Measurements from ENCODE around the gene AP2A2. TPM values are rescaled to one million over a fixed set of nuclear protein-coding genes. Genes with fewer than 3 reads are reported as not detected.
"Not testable (repeated sequence)": the region's sequence is repeated elsewhere in the genome, so short reads cannot be mapped to it uniquely, and the experiment has no call there.

The AP2A2 gene
- total RNA-seq, 1 donor from 2014 or later: 34.6 TPM

DNA sequence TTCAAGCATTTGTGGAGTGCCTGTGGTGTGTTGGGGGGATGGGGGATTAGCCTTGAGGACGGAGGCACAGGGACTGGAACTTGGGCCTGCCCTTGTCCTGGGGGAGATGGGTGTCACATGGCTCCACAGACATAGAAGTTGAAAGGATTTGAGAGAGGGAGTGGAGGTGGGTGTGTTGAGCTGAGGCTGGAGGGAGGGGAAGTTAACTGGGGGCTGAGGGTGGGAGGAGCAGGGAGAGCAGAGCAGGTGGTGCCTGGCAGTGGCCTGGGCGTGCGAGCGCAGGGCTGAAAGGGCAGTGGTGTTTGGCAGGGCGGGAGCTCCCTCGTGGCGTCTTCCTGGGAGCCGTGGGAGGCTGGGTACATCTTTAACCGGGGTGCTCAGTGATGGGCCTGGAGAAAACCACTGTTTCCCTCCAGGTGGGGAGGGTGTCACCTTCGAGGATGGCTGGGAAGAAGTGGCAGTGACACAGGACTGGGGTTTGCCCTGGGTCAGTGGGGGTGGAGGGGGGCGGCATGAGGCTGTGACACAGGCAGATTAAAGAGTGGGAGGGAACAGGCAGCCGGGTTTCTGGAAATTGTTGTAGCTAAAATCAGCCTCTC is 45.5 kb downstream of the AP2A2 start:
- no peak for FAIRE-seq
- no peak for DNase-seq (ENCODE audit: low spot score in 2 of 2)

DNA sequence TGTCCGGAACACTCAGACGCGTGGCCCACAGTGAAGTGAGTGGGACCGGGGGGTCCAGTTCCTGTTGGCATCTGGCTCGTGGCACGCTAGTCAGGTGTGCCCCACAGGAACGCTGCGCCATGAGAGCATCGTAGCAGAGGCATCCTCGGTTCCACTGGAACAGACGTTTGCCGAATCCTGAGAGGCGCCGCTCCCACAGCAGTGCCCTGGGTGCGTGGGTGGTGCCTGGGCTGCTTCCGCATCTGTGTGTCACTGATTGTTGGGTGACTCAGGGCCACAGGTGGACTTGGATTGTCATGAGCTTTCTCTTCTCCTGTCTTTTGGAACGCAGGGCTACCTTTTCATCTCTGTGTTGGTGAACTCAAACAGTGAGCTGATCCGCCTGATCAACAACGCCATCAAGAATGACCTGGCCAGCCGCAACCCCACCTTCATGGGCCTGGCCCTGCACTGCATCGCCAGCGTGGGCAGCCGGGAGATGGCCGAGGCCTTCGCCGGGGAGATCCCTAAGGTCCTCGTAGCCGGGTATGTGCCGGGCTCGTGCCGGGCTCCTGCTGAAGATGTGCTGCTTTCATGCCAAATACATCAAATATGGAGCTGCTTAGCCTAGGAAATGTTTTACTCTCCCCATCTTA is 46.2 kb downstream of the AP2A2 start:
- FAIRE-seq (no peak), DNase-seq (ENCODE audit: low spot score in 2 of 2) (no peak)

GRCh38 chr11:972523-973211 is 47.0 kb downstream of the AP2A2 start:
- no peak for DNase-seq (ENCODE audit: low spot score in 2 of 2)
- no peak for FAIRE-seq

DNA sequence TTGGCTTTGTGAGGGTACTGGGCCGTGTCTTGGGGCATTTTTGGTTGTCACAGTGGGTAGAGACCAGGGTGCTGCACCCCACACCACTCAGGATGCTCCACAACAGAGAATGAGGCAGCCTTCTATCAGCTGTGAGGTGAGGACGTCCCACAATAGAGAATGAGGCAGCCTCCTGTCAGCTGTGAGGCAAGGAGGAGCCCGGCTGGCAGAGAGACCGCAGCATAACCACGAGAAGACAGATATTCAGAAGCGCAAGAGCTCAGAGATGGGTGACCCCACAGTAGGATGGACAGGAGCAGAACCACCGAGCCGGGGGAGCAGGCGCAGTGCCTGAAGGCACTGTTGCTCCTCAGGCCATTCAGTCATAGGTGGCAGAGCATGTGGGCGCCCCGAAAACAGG is 47.6 kb downstream of the AP2A2 start:
- no peak for DNase-seq (ENCODE audit: low spot score in 2 of 2)
- FAIRE-seq: no peak

- not testable (repeated sequence) for FAIRE-seq
Measured at GRCh38 chr11:975376-975775, 49.7 kb downstream of the AP2A2 start.

DNA sequence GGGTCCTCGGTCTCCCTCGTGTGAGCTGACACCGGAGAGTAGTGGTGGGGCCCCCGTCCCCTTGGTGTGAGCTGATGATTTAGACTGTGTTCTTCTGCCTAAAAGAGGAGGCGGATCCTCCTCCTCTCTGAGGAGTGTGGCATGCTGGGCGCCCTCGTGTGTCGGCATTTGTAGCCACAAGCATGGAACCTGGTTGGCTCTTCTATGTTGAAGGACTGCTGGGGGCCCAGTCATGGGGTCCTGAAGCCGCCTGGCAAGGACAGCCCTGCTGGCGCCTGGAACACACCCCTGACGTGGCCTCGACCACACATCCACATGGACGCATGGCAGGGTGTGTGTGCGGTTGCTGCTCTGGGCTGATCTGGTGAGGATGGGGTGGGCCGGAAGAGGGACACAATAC is 50.2 kb downstream of the AP2A2 start:
- DNase-seq (ENCODE audit: low spot score in 2 of 2): no peak
- FAIRE-seq: no peak

More at GRCh38 chr11:975376-975775, 49.7 kb downstream of the AP2A2 start:
- DNase-seq (ENCODE audit: low spot score in 2 of 2): not testable (repeated sequence)

- DNase-seq (ENCODE audit: low spot score in 2 of 2) (peak; percentile 66 to 80), FAIRE-seq (no peak)
Measured at GRCh38 chr11:976431-977160, 50.9 kb downstream of the AP2A2 start.

GRCh38 chr11:977830-978720 is 52.4 kb downstream of the AP2A2 start:
- no peak for FAIRE-seq
- DNase-seq (ENCODE audit: low spot score in 2 of 2): no peak

- FAIRE-seq: no peak
- no peak for DNase-seq (ENCODE audit: low spot score in 2 of 2)
Measured at GRCh38 chr11:978781-979180, 53.1 kb downstream of the AP2A2 start.

DNA sequence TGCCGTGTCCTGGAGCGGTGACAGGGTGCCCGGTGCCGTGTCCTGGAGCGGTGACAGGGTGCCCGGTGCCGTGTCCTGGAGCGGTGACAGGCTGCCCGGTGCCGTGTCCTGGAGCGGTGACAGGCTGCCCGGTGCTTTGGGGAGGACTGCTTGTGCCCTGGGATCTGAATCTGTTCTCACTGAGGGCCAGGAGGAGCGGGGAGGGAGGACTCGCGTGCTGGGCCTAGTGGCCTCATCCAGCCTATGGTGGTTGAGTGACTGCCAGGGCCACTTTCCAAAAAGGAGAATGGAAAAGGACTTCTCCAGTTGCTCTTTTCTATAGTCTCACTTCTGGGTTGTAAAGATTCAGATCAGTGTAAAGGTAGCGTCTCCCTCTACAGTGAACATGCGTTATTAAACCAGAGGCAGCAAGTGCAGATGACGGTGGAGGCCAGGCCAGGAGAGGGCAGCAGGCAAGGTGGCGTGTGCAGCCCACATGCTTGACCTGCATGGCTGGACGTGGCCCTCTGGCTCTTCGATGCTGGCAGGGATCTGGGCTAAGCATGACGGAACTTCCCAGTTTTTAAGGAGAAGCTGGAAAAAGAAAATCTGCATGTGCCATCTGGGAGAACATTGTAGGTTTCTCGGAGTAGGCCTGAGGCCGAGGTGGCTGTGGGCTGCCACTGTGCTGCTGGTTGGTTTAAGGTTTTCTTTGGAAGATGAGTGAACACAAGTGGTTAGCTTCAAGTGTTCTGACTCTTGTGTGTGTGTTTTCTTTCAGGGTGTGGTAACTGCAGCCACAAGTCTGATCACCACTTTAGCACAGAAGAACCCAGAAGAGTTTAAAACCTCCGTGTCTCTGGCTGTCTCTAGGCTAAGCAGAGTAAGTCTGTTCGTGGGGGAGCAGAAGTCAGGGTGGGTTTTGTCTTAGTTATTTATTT is 55.0 kb downstream of the AP2A2 start:
- no peak for FAIRE-seq

DNA sequence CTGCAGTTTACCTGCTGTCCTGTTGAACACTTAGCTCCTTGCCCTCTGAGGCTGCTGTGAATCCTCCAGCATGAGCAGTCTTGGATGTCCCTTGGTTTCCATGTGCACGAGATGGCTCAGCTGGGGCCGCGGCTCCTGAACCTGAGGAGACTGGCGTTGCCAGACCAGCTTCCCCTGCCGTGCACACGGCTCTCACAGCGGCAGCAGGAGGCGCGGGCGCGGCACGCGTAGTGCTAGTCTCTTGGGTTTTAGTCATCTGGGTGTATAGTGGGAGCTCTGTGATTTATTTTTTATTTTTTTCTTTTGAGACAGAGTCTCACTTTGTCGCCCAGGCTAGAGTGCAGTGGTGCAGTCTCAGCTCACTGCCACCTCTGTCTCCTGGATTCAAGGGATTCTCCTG is 56.1 kb downstream of the AP2A2 start:
- FAIRE-seq (no peak), DNase-seq (ENCODE audit: low spot score in 2 of 2) (no peak)

More for the DNA sequence above, 55.0 kb downstream of the AP2A2 start:
- DNase-seq (ENCODE audit: low spot score in 2 of 2): no peak

DNA sequence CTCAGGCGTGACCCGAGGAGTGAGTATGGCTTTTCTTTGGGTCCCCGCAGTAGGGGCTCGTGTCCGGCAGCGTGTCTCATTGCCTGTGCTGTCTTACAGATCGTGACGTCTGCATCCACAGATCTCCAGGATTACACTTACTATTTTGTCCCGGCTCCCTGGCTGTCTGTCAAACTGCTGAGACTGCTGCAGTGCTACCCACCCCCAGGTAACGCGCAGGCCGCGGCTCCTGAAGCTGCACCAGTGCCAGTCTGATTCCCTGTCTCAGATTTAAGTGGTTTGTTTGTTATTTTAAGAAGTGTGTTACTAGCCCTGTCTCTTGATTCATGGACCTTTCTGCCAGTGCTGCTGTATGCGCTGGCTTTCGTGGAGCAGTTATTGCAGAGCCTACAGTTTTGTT is 58.9 kb downstream of the AP2A2 start:
- no peak for DNase-seq (ENCODE audit: low spot score in 2 of 2)
- no peak for FAIRE-seq

DNA sequence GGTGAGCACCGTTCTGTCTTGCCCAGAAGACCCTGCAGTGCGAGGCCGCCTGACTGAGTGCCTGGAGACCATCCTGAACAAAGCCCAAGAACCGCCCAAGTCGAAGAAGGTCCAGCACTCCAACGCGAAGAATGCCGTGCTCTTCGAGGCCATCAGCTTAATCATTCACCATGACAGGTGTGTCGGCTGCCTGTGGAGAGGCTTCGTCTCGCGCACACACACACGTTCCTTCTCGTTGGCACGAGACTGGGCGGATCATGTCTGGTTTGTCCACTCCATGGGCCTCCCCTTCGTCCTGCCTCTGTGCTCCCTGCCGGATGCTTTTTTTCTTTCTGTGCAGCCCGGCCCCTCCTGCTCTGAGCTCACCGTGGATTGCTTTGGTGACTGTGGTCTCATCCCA is 59.7 kb downstream of the AP2A2 start:
- no peak for FAIRE-seq
- DNase-seq (ENCODE audit: low spot score in 2 of 2): no peak

- no peak for DNase-seq (ENCODE audit: low spot score in 2 of 2)
- FAIRE-seq: no peak
Measured at GRCh38 chr11:985848-986247, 60.2 kb downstream of the AP2A2 start.

DNA sequence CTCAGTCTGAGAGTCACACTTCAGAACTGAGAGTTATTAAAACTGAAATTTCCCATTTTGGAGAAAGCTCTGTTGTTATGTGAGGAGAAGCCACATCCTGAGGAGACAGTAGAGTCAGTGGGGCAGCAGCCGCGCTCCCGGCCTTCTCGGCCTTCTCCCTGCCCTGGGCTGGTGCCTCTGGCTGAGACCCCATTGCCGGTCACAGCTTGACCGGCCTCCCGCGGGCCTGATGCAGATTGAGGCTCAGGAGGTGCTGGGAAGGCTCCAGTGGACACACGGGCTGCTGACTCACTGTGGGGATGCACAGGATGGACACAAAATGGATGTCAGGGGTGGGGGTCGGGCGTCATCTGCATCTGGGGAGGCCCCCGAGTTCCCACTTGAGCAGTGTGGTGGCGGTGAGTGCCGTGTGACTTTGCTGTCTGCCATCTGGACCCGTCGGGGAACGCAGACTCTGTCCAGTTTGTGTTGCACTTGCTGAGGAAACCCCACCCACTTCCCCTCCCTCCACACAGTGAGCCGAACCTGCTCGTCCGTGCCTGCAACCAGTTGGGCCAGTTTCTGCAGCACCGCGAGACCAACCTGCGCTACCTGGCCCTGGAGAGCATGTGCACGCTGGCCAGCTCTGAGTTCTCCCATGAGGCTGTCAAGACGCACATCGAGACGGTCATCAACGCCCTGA is 60.7 kb downstream of the AP2A2 start:
- DNase-seq (ENCODE audit: low spot score in 2 of 2) (no peak), FAIRE-seq (no peak)

DNA sequence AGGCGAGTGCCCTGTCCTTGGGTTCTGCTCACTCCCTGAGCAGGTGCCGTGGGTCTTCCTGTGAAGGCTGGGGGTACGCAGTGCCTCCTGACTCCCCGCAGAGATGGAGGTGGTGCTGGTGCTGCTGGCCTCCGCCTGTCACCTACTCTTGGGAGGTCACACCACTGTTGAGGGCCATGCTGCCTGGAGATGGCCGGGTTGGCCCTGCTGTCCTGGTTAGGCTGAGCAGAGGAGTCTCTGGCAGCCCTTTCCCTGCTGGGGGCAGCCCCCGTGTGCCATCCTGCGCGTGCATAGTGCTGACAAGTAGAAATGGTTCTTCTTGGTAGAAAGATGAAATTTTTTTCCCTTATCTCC is 61.3 kb downstream of the AP2A2 start:
- FAIRE-seq (no peak), DNase-seq (ENCODE audit: low spot score in 2 of 2) (no peak)

GRCh38 chr11:987671-988070 is 62.0 kb downstream of the AP2A2 start:
- FAIRE-seq (no peak), DNase-seq (ENCODE audit: low spot score in 2 of 2) (no peak)

GRCh38 chr11:990101-990500 is 64.4 kb downstream of the AP2A2 start:
- FAIRE-seq: no peak
- no peak for DNase-seq (ENCODE audit: low spot score in 2 of 2)

DNA sequence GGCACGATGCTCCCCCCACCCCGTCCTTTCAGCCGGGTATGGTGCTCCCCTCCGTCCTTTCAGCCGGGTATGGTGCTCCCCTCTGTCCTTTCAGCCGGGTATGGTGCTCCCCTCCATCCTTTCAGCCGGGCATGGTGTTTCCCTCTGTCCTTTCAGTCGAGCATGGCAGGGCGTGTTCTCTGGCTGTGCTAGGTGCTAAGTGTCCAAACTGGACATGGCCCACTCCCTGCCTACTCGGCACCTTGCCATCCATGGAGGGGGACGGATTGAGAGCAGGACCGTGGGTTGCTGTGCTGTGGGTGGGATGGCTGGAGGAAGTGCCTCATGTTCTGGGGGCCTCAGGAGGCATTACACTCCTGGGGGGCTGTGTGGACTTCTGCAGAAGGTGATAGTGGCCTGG is 65.4 kb downstream of the AP2A2 start:
- no peak for FAIRE-seq
- no peak for DNase-seq (ENCODE audit: low spot score in 2 of 2)
